ENCODE measurements around the gene KRT80.

KRT80 gene

DNA sequence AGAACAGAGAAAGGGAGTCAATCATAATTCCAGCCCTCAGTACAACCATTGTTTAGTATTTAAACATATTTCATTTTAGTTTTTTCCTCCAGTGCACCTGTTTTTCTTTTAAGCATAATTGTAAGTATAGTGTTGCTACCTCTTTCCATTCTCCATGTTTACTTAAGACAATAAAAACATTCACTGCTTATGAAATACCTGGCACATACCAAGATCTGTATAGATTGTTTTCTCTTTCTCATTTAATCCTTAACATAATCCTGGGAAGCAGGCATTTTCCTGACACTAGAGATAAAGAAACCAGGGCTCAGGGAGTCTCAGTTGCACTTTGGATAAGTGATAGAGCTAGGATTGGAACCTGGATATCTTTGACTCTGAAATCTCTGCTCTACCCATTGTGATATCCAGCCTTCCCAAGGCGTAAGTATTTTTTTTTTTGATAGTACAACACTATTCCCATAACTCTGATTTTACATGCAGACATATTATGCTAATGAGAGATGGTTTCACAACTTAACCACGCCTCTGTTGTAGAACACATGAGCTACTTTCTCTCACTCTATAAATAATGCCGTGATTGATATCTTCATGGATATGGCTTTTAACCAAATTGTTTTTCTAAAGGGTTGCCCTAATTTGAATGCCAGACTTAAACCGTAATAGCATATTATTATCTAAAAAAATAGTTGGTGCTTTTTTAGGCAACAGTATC lies 29.4 kb upstream of the KRT80 start:
- TF ChIP-seq, protein P1, sequence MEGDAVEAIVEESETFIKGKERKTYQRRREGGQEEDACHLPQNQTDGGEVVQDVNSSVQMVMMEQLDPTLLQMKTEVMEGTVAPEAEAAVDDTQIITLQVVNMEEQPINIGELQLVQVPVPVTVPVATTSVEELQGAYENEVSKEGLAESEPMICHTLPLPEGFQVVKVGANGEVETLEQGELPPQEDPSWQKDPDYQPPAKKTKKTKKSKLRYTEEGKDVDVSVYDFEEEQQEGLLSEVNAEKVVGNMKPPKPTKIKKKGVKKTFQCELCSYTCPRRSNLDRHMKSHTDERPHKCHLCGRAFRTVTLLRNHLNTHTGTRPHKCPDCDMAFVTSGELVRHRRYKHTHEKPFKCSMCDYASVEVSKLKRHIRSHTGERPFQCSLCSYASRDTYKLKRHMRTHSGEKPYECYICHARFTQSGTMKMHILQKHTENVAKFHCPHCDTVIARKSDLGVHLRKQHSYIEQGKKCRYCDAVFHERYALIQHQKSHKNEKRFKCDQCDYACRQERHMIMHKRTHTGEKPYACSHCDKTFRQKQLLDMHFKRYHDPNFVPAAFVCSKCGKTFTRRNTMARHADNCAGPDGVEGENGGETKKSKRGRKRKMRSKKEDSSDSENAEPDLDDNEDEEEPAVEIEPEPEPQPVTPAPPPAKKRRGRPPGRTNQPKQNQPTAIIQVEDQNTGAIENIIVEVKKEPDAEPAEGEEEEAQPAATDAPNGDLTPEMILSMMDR (IDR thresholded peaks at IDR 0.05; ENCODE audit: low read length, missing control alignments) = no peak
- H3K4me3 ChIP-seq (replicated peaks; ENCODE audit: low read depth, low read length) = no peak overlapping the region
- DNase-seq (ENCODE audit: low read depth) = no peak

DNA sequence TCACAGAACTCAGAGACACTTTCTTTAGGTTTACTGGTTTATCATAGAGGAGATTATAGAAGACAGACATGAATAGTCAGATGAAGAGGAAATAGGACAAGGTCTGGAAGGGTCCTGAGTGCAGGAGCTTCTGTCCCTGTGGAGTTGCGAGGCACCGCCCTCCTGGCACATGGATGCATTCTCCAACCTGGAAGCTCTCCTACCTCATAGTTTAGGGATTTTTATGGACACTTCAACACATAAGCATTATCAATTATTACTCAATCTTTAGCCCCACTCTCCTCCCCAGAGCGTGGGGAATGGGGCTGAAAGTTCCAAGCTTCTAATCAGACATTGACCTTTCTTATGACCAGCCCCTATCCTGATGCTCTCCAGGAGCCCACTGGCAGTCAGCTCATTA lies 28.7 kb upstream of the KRT80 start:
- DNase-seq (ENCODE audit: low read depth) = no peak
- TF ChIP-seq, protein P1 (IDR thresholded peaks at IDR 0.05; ENCODE audit: low read length, missing control alignments) = no peak
- no peak overlapping the region for H3K4me3 ChIP-seq (replicated peaks; ENCODE audit: low read depth, low read length)

DNA sequence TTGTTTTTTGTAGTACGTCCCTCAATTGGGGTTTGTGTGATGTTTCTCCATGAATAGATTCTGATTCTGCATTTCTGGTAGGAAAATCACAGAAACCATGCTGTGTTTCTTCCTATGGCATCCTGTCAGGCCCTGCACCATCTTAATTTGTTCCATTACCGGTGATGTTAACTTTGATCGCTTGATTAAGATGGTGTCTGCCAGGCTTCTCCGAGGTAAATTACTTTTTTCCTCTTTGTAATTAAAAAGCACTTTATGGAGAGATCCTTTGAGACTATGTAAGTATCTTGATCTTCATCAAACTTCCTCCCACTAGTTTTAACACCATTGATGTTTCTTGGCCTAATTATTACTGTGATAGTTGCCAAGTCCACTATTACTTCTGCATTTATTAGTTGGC lies 26.2 kb upstream of the KRT80 start:
- H3K4me3 ChIP-seq (replicated peaks; ENCODE audit: low read depth, low read length) = no peak overlapping the region
- DNase-seq (ENCODE audit: low read depth) = no peak
- TF ChIP-seq, protein P1 (IDR thresholded peaks at IDR 0.05; ENCODE audit: low read length, missing control alignments) = no peak

DNA sequence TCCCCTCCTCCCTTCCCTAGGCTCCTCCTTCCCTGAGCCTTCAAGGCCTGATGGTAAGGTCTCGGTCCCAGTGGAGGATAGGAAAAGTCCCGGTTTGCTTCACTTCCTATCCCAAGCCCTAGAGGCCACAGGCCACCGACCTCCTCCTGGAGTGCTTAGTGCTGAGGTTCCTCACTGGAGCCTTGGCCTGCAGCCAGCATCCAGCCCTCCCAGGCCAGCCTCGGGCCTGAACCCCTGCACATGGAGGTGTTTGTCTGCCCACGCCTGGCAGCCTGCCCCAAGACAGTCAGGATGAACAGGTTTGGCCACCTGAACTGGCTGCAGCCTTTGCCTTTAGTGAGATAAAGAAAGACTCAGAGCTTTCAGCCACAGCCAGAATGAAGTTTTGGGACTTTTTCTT lies 25.4 kb upstream of the KRT80 start:
- TF ChIP-seq, protein P1 (IDR thresholded peaks at IDR 0.05; ENCODE audit: low read length, missing control alignments) = no peak
- H3K4me3 ChIP-seq (replicated peaks; ENCODE audit: low read depth, low read length) = no peak overlapping the region
- no peak for DNase-seq (ENCODE audit: low read depth)

DNA sequence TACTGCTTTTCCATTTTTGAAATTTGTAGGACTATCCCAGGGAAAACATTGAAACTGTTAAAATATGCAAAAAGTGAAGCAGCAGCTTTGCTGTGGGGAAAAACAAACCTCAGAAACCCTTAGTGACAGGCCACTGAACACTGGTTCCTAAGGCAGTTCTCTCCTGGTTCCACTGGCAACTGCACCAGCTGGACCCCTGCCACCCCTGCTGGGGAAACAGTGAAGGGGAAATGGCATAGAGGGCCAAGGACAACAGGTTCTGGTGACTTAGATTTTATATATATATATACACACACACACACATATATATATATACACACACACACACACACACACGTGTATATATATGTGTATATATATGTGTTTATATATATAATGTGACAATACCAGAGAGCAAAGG lies 25.0 kb upstream of the KRT80 start:
- DNase-seq (ENCODE audit: low read depth) = no peak
- no peak overlapping the region for H3K4me3 ChIP-seq (replicated peaks; ENCODE audit: low read depth, low read length)
- TF ChIP-seq, protein P1 (IDR thresholded peaks at IDR 0.05; ENCODE audit: low read length, missing control alignments) = no peak

DNA sequence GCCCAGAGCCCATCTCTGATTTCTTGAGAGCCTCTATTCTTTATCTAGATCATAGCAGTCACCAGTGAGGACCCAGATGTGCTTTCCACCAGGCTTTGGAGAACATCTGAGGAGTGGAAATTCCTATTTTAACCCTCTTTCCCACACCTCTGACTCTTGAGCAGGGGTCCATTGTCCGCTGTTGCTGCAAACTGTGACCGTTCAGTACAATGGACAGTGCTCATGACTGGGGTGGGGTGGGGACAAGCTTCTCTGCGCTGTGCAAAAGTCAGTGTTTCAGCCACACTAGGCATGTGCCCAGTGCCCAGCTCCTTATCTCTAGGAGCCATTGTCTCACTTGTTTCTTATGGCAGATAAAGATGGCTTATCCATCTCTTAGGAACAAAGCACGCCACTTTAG lies 24.3 kb upstream of the KRT80 start:
- TF ChIP-seq, protein P1 (IDR thresholded peaks at IDR 0.05; ENCODE audit: low read length, missing control alignments) = no peak
- no peak overlapping the region for H3K4me3 ChIP-seq (replicated peaks; ENCODE audit: low read depth, low read length)
- no peak for DNase-seq (ENCODE audit: low read depth)

DNA sequence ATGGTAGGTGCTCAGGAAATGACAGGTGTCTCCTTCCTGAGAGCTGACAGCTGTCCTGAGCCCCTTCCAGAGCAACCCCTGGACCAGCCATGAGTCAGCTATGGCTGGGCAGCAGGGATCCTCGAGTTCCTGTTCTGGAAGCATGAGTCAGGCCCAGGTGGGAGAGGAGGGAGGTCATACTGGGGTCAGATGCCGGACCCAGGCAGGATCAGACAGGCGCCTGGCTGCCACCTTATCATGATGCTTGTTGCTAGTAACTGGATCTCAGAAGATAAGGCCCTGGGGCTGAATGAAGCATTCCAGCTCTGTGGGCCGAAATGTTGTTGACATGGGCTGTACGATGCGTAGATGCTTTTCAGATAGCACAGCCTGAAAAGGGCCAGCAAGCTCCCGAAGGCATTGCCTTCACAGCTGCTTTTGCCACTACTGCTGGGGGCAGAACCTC lies 23.8 kb upstream of the KRT80 start:
- TF ChIP-seq, protein P1 (IDR thresholded peaks at IDR 0.05; ENCODE audit: low read length, missing control alignments) = no peak
- DNase-seq (ENCODE audit: low read depth) = no peak
- H3K4me3 ChIP-seq (replicated peaks; ENCODE audit: low read depth, low read length) = no peak overlapping the region
